ENCODE measurements around the gene CYP2J2.
"Not testable (repeated sequence)": the region's sequence is repeated elsewhere in the genome, so short reads cannot be mapped to it uniquely, and the experiment has no call there.

The CYP2J2 gene

GRCh38 chr1:59866462-59866861 lies 60.1 kb downstream of the CYP2J2 start:
- no peak for DNase-seq (ENCODE audit: low read depth in 2 of 2)

DNA sequence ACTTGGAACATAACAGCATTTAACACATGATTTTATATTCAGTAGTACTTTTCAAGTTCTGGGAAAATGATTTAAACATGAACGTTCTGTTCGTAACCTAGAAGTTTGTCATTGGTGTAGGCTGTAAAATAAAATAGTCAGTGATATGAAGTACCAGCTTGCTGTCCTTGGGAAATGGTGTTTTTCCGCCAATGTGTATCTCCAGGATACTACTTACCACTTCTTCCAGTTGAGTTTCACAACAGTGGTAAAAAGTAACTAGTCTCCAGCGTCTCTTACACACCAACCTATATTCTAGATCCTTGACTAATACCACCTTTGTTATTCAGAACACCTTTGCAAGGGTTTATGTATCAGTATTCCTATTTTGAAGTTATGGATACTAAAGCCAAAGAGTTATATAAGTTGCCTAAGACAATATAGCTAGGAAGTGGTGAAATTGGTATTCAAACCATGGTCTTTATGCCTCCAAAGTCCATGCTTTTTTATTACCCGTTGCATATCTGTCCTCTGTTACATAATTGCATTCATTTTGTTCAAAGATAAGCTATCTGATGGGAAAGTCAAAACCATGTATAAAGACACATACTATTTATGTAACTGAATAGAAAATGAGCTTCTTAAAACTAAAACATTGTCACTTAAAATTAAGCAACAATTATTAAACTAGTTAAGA lies 68.8 kb downstream of the CYP2J2 start:
- no peak for DNase-seq (ENCODE audit: low read depth in 2 of 2)

GRCh38 chr1:59856725-59857338 lies 69.7 kb downstream of the CYP2J2 start:
- no peak for DNase-seq (ENCODE audit: low read depth in 2 of 2)

- not testable (repeated sequence) for DNase-seq (ENCODE audit: low read depth in 2 of 2)
Measured at GRCh38 chr1:59855297-59855696, 71.3 kb downstream of the CYP2J2 start.

DNA sequence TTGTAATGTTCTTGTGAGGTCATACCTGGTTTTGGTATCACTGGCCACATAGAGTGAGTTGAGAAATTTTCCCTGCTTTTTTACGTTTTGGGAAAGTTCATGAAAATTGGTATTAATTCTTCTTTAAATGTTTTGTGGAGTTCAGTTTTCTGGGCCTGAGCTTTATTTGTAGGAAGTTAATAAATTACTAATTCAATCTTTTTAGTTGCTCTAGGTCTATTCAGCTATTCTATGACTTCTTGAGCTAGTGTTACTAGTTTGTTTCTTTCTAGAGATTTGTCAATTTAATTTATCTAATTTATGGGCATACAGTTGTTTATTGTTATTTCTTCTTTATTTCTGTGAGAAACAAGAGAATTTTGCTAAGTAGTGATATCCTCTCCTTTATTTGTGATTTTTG lies 74.5 kb downstream of the CYP2J2 start:
- DNase-seq (ENCODE audit: low read depth in 2 of 2) = no peak

- no peak for DNase-seq (ENCODE audit: low read depth in 2 of 2)
Measured at GRCh38 chr1:59846895-59847282, 79.7 kb downstream of the CYP2J2 start.

DNA sequence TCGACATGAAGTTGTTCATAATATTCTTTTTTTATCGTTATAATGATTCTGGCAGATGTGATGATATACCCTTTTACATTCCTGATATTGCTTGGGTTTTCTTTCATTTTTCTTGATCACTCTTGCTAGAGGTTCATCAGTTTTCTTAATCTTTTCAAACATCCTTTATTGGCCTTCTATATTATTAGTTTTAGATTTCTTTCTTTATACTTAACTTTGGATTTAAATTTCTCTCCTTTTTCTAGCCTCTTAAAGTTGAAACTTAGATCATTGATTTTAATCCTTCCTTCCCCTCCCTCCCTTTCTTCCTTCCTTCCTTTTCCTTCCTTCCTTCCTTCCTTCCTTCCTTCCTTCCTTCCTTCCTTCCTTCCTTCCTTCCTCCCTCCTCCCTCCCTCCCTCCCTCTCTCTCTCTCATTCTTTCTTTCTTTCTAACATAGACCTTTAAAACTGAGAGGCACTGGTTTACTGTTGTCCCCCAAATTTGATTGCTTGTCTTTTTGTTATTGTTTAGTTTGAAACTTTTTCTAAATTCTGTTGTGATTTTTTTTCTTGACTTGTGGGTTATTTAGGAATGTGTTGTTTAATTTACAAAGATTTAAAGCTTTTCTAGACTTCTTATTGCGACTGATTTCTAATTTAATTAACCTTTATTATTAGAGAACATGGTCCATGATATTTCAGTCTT lies 80.2 kb downstream of the CYP2J2 start:
- DNase-seq (ENCODE audit: low read depth in 2 of 2) = no peak

GRCh38 chr1:59845091-59845490 lies 81.5 kb downstream of the CYP2J2 start:
- DNase-seq (ENCODE audit: low read depth in 2 of 2) = no peak

Data from activated CD4-positive, alpha-beta T cell treated with anti-CD3 and anti-CD28 coated beads for 24 hours (primary cell).